GM23338 (cell line): ENCODE measurements around the gene COL4A3. TPM values are rescaled to one million over a fixed set of nuclear protein-coding genes. Genes with fewer than 3 reads are reported as not detected.

ENCODE experiments used
- ATAC-seq: fragments of 200-7000 bp; cut with Tn5 transposase; 3 replicates; pipeline ENCODE4 v1.9.1; 2020
- DNase-seq: peaks from one replicate; pipeline ENCODE4 v3.0.0-alpha.2; 2015; ENCODE audit warnings: low spot score
- H2AFZ ChIP-seq: fragments of 200-600 bp; sonication (generic); 2 replicates; pipeline ENCODE4 v1.8.0; 2016; ENCODE audit warnings: antibody characterized with exemption, mild to moderate bottlenecking, moderate library complexity
- H3F3A ChIP-seq: fragments of 200-600 bp; sonication (generic); replicated peaks from 2 replicates; pipeline ENCODE4 v1.8.0; 2017; ENCODE audit warnings: antibody characterized with exemption, mixed run types, low read depth
- H3K27ac ChIP-seq: fragments of 200-600 bp; sonication (generic); 2 replicates; pipeline ENCODE4 v1.6.1; 2016; ENCODE audit warnings: low read depth
- H3K27me3 ChIP-seq: fragments of 200-600 bp; sonication (generic); 2 replicates; pipeline ENCODE4 v1.8.0; 2016; ENCODE audit warnings: mild to moderate bottlenecking, mixed run types, moderate library complexity; ENCODE audit not compliant: insufficient read depth
- H3K36me3 ChIP-seq: fragments of 200-600 bp; sonication (generic); 2 replicates; pipeline ENCODE4 v1.8.0; 2016; ENCODE audit warnings: mild to moderate bottlenecking; ENCODE audit not compliant: insufficient read depth
- H3K4me1 ChIP-seq: fragments of 200-600 bp; sonication (generic); 2 replicates; pipeline ENCODE4 v1.8.0; 2016; ENCODE audit warnings: mild to moderate bottlenecking, moderate library complexity; ENCODE audit not compliant: insufficient read depth
- H3K4me2 ChIP-seq: fragments of 200-600 bp; sonication (generic); 2 replicates; pipeline ENCODE4 v1.7.1; 2017; ENCODE audit warnings: mixed run types
- H3K4me3 ChIP-seq: fragments of 200-600 bp; sonication (generic); 2 replicates; pipeline ENCODE4 v1.6.1; 2016; ENCODE audit warnings: mixed run types
- H3K79me2 ChIP-seq: fragments of 200-600 bp; sonication (generic); replicated peaks from 2 replicates; pipeline ENCODE4 v1.8.0; 2017; ENCODE audit warnings: mild to moderate bottlenecking; ENCODE audit not compliant: insufficient read depth
- H3K9me2 ChIP-seq: fragments of 200-600 bp; sonication (generic); 2 replicates; pipeline ENCODE4 v1.8.0; 2017; ENCODE audit not compliant: insufficient read depth
- H4K20me1 ChIP-seq: fragments of 200-600 bp; sonication (generic); replicated peaks from 2 replicates; pipeline ENCODE4 v1.8.0; 2017; ENCODE audit warnings: mild to moderate bottlenecking; ENCODE audit not compliant: insufficient read depth
- H3K27ac Mint-ChIP-seq: 2 replicates; pipeline ENCODE4 v1.8.0; 2020; ENCODE audit warnings: inconsistent platforms, mild to moderate bottlenecking, moderate library complexity, mixed read lengths
- H3K27me3 Mint-ChIP-seq: 3 replicates; pipeline ENCODE4 v1.8.0; 2022; ENCODE audit warnings: low read depth, mild to moderate bottlenecking, moderate library complexity, mixed read lengths, inconsistent platforms; ENCODE audit not compliant: insufficient read depth, poor library complexity
- H3K36me3 Mint-ChIP-seq: 3 replicates; pipeline ENCODE4 v1.8.0; 2021; ENCODE audit warnings: low read depth, mild to moderate bottlenecking, inconsistent platforms, moderate library complexity, mixed read lengths
- H3K4me1 Mint-ChIP-seq: 3 replicates; pipeline ENCODE4 v1.8.0; 2020; ENCODE audit warnings: mild to moderate bottlenecking, inconsistent platforms, mixed read lengths
- H3K4me3 Mint-ChIP-seq: 3 replicates; pipeline ENCODE4 v1.8.0; 2021; ENCODE audit warnings: moderate library complexity, mild to moderate bottlenecking, inconsistent platforms, mixed read lengths
- H3K9me3 Mint-ChIP-seq: 3 replicates; pipeline ENCODE4 v1.8.0; 2020; ENCODE audit warnings: moderate library complexity, mild to moderate bottlenecking, inconsistent platforms, mixed read lengths
- CREB1 ChIP-seq: fragments of 250-450 bp; sonication (Bioruptor Pico); IDR thresholded peaks from 2 replicates; pipeline ENCODE4 v1.5.0; 2020; ENCODE audit warnings: low read depth, mild to moderate bottlenecking, moderate library complexity
- CTCF ChIP-seq, 2 experiments: fragments of 200-600 bp in 1 of 2; sonication (generic) in 1 of 2; conservative IDR thresholded peaks; 2 replicates each; pipeline versions ENCODE4 v1.5.1 to v1.6.1; 2016 to 2017; ENCODE audit warnings: antibody characterized with exemption in 2 of 2, low read depth in 2 of 2, mild to moderate bottlenecking in 2 of 2, moderate library complexity in 1 of 2
- ETS1 ChIP-seq: IDR thresholded peaks from 2 replicates; pipeline ENCODE4 v1.6.1; 2016; ENCODE audit warnings: antibody characterized with exemption
- EZH2 ChIP-seq: fragments of 200-600 bp; sonication (generic); IDR thresholded peaks from one replicate; pipeline ENCODE4 v1.8.0; 2017; ENCODE audit warnings: antibody characterized with exemption, mild to moderate bottlenecking, low read depth; ENCODE audit not compliant: unreplicated experiment
- EZH2phosphoT487 ChIP-seq: fragments of 200-600 bp; sonication (generic); IDR thresholded peaks from one replicate; pipeline ENCODE4 v1.8.1; 2018; ENCODE audit warnings: antibody characterized with exemption; ENCODE audit not compliant: unreplicated experiment
- NANOG ChIP-seq: IDR thresholded peaks from 2 replicates; pipeline ENCODE4 v1.6.1; 2016; ENCODE audit warnings: antibody characterized with exemption, borderline replicate concordance
- POLR2AphosphoS5 ChIP-seq: IDR thresholded peaks from 2 replicates; pipeline ENCODE4 v1.6.1; 2016; ENCODE audit warnings: antibody characterized with exemption, low read depth
- REST ChIP-seq: IDR thresholded peaks from one replicate; pipeline ENCODE4 v1.6.1; 2018; ENCODE audit warnings: antibody characterized with exemption; ENCODE audit not compliant: unreplicated experiment
- STAT1 ChIP-seq: IDR thresholded peaks from one replicate; pipeline ENCODE4 v1.6.1; 2016; ENCODE audit warnings: antibody characterized with exemption; ENCODE audit not compliant: unreplicated experiment
- ZNF114 ChIP-seq: fragments of 250-450 bp; sonication (Bioruptor Pico); IDR thresholded peaks from 2 replicates; pipeline ENCODE4 v1.5.0; 2020; ENCODE audit warnings: mild to moderate bottlenecking, moderate library complexity
- ZNF331 ChIP-seq: fragments of 250-450 bp; sonication (Bioruptor Pico); IDR thresholded peaks from 2 replicates; pipeline ENCODE4 v1.5.0; 2020; ENCODE audit warnings: low read depth, mild to moderate bottlenecking, moderate library complexity
- ZNF462 ChIP-seq: fragments of 250-450 bp; sonication (Bioruptor Pico); IDR thresholded peaks from 2 replicates; pipeline ENCODE4 v1.5.0; 2020; ENCODE audit warnings: mild to moderate bottlenecking, moderate library complexity
- polyA plus RNA-seq: library from polyadenylated mRNA; unstranded; fragments of >200 nt; fragmentation: Nextera tagmentation; extraction: Ambion mirVana; gene quantifications from 2 replicates; pipeline ENCODE4 v1.2.1, GENCODE V29; 2016
- total RNA-seq: library from RNA; depleted of rRNA; stranded (reverse); fragments of >200 nt; shearing (Covaris generic); gene quantifications from 2 replicates; pipeline ENCODE4 v1.2.3, GENCODE V29; 2014

COL4A3 gene
- total and polyA plus RNA-seq, 2 experiments from 2014 or later = 1.1 to 3.5 TPM

DNA sequence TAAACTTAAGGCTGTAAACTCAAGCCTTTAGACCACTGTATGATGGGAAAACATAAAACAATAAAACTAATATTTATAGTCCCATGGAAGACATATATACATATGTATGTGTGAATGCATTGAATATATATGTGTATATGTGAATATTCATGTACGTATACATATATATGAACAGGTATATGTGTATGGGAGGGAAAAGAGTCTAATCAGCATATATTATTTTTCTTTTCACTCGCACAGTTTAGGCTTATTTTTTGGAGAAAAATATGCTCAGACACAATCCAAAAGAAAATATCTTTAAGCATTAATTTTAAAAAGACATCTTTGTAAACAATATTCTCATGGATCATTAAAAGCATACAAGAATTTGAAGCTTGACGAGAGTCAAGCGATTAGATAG is 23.1 kb upstream of the COL4A3 start:
- Mint-ChIP-seq H3K36me3 (no peaks in the 10 kb centered on the region), H3K4me1 (no peaks in the 10 kb centered on the region), H3K9me3 (no peaks in the 10 kb centered on the region), H3K27me3 (peaks cover 4% of the 10 kb centered on the region), H3K27ac (no peak overlapping the region), H3K4me3 (no peak overlapping the region)
- H2AFZ ChIP-seq = no peak overlapping the region
- H4K20me1 ChIP-seq = no peaks in the 10 kb centered on the region
- no peaks in the 10 kb centered on the region for H3K79me2 ChIP-seq
- H3K4me2 ChIP-seq = no peak overlapping the region
- no peaks in the 10 kb centered on the region for H3K27me3 ChIP-seq
- DNase-seq = no peak
- H3F3A ChIP-seq = no peaks in the 10 kb centered on the region
- H3K36me3 ChIP-seq = no peaks in the 10 kb centered on the region
- no peak for ATAC-seq
- no peaks in the 10 kb centered on the region for H3K9me2 ChIP-seq
- no peak overlapping the region for H3K27ac ChIP-seq
- no peaks in the 10 kb centered on the region for H3K4me1 ChIP-seq
- no peak overlapping the region for H3K4me3 ChIP-seq
- TF ChIP-seq ETS1 (no peak), EZH2 (no peak), ZNF114 (CRISPR knock-in tag) (no peak), ZNF462 (CRISPR knock-in tag) (no peak), NANOG (no peak), CTCF (conservative IDR thresholded peaks at IDR 0.05; ENCODE audit: low read depth in 2 of 2) (no peak), REST (no peak), EZH2phosphoT487 (no peak), POLR2AphosphoS5 (no peak), ZNF331 (CRISPR knock-in tag) (no peak), STAT1 (no peak), CREB1 (CRISPR knock-in tag) (no peak)
